ENCODE results near the gene IDH3A. TPM values are rescaled to one million over a fixed set of nuclear protein-coding genes. Genes with fewer than 3 reads are reported as not detected.
A peak's percentile ranks its signal among the peaks of the same experiment; 100 is the strongest.

The IDH3A gene
- total RNA-seq, 6 experiments from 2014 or later: 22.0 to 46.5 (median 34.6) TPM

DNA sequence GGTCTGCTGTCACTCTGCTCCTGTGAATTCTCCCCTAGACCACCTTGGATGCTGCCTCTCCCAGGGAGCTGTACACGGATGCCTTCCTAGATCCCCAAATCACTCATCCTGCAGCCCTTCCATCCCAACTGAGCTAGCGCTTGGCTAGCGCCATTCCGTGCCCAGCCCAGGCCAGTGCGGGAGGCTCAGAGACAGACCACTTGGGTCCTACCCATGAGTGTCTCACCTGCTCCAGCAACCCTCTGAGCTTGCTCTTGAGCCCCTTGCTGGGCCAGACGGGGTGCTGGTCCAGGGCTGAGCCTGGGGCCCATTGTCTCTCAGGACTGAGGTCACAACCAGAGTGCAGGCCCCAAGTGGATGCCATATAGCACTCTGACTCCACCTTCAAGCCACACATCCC is 39.1 kb upstream of the IDH3A start:
- Histone ChIP-seq H3K27ac (no peak overlapping the region), H3K4me1 (no peaks in the 10 kb centered on the region), H3K36me3 (no peaks in the 10 kb centered on the region), H3K4me3 (no peak overlapping the region), H3K27me3 (no peaks in the 10 kb centered on the region), H3K9me3 (no peaks in the 10 kb centered on the region)
- DNase-seq: peak in 2 of 3 donors; percentile 15 to 38
- no peak for ATAC-seq
- WGBS (ENCODE audit: insufficient coverage, low coverage, low lambda C conversion rate, missing lambda C conversion rate): no CpG with 5 or more reads among the region's 6 CpGs
- intact Hi-C loops (cut with DNase I): loop anchor here (5.0 kb wide), 3 partner anchors 82 to 127 kb away; no protein-coding TSS in a partner anchor
- TF ChIP-seq POLR2A (IDR thresholded peaks at IDR 0.05): no peak
- TF ChIP-seq, protein P1, sequence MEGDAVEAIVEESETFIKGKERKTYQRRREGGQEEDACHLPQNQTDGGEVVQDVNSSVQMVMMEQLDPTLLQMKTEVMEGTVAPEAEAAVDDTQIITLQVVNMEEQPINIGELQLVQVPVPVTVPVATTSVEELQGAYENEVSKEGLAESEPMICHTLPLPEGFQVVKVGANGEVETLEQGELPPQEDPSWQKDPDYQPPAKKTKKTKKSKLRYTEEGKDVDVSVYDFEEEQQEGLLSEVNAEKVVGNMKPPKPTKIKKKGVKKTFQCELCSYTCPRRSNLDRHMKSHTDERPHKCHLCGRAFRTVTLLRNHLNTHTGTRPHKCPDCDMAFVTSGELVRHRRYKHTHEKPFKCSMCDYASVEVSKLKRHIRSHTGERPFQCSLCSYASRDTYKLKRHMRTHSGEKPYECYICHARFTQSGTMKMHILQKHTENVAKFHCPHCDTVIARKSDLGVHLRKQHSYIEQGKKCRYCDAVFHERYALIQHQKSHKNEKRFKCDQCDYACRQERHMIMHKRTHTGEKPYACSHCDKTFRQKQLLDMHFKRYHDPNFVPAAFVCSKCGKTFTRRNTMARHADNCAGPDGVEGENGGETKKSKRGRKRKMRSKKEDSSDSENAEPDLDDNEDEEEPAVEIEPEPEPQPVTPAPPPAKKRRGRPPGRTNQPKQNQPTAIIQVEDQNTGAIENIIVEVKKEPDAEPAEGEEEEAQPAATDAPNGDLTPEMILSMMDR (IDR thresholded peaks at IDR 0.05): no peak

DNA sequence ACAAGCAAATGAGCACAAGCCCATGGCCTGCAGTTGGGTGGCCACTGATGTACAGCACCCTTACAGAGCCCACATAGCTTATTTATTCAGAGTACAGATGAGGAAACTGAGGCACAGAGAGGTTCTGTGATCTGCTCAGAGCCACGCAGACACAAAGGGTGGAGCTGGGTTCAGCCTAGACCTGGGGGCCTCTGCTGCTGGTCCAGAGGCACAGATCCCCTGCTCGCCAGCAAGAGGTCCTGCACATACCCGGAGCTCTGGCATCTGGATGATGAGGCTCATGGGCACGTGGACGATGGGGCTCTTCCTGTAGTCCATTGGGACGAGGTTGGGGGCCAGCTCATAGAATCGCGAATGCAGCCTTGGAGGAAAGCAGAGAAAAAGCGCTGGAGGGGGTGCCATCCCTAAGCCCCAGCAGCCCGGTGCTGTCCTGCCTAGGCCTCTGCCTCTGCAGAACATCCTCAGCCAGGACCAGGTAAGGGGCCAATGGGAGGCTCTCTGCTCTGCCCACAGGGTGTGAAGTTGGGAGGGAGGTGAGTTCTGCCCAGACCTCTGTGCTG is 38.2 kb upstream of the IDH3A start:
- no peak for ATAC-seq
- DNase-seq: peak in 2 of 3 donors; percentile 12 to 27
- WGBS (ENCODE audit: insufficient coverage, low coverage, low lambda C conversion rate, missing lambda C conversion rate): no CpG with 5 or more reads among the region's 10 CpGs

DNA sequence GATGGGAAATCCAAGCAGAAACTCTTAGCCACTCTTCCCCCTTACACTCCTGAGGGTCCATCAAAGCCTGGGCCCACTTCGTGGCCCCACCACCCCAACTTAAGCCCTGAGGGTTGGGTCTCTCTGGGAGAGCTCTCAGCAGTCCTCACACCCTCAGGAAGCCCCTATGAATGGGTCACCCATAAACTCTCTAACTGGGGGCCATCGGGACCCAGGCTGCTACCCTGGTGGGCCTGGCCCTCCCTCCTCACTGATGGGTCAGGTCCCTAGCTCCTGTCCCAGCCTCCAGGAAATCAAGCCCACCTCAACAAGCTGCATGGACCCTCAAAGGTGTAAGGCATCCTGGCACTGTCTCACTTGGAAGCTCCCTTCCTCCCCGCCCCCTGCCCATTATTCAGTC is 37.4 kb upstream of the IDH3A start:
- no peak overlapping the region for H3K4me3 ChIP-seq
- H3K27ac ChIP-seq: no peak overlapping the region
- H3K4me1 ChIP-seq: no peaks in the 10 kb centered on the region
- no peaks in the 10 kb centered on the region for H3K27me3 ChIP-seq
- H3K36me3 ChIP-seq: no peaks in the 10 kb centered on the region
- intact Hi-C loops (cut with DNase I): loop anchor here (5.0 kb wide), 3 partner anchors 81 to 126 kb away; no protein-coding TSS in a partner anchor
- ATAC-seq: no peak
- H3K9me3 ChIP-seq: no peaks in the 10 kb centered on the region
- peak in 1 of 3 donors; percentile 10 for DNase-seq
- WGBS (ENCODE audit: insufficient coverage, low coverage, low lambda C conversion rate, missing lambda C conversion rate): 80% methylated on average over 1 of the region's 3 CpGs
- TF ChIP-seq POLR2A (IDR thresholded peaks at IDR 0.05): no peak
- TF ChIP-seq, protein P1 (IDR thresholded peaks at IDR 0.05): no peak

More for the DNA sequence above, 38.2 kb upstream of the IDH3A start:
- H3K27me3 ChIP-seq: no peaks in the 10 kb centered on the region
- no peaks in the 10 kb centered on the region for H3K4me1 ChIP-seq
- no peak overlapping the region for H3K4me3 ChIP-seq
- no peaks in the 10 kb centered on the region for H3K9me3 ChIP-seq
- H3K36me3 ChIP-seq: no peaks in the 10 kb centered on the region
- intact Hi-C loops (cut with DNase I): loop anchor here (5.0 kb wide), 3 partner anchors 81 to 126 kb away; no protein-coding TSS in a partner anchor
- no peak overlapping the region for H3K27ac ChIP-seq
- no peak for TF ChIP-seq POLR2A (IDR thresholded peaks at IDR 0.05)
- TF ChIP-seq, protein P1 (IDR thresholded peaks at IDR 0.05): no peak

DNA sequence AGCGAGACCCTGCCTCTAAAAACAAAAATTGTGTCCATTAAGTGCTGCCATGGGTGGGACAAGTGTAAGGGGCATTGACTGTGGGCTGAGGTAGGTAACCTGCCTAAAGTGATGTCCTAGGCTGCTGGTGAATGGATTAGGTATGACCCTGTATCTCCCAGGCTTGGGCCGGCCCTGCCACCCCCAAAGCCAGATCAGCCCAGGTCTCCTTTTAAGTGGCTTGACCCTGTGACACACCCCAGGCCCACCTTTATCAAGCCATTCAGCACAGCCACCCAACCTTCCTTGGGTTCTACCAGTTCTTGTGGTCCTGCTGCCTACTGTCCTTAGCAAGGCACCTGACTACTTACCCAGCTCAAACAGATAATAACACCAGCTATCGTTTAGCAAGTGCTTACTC is 36.6 kb upstream of the IDH3A start:
- ATAC-seq (no peak), DNase-seq (peak in 1 of 3 donors; percentile 10)
- Histone ChIP-seq H3K27ac (no peak overlapping the region), H3K4me1 (no peaks in the 10 kb centered on the region), H3K4me3 (no peak overlapping the region), H3K9me3 (no peaks in the 10 kb centered on the region), H3K27me3 (no peaks in the 10 kb centered on the region), H3K36me3 (no peaks in the 10 kb centered on the region)
- intact Hi-C loops (cut with DNase I): loop anchor here (5.0 kb wide), 3 partner anchors 80 to 125 kb away; no protein-coding TSS in a partner anchor
- no peak for TF ChIP-seq POLR2A (IDR thresholded peaks at IDR 0.05)
- TF ChIP-seq, protein P1 (IDR thresholded peaks at IDR 0.05): no peak
- WGBS (ENCODE audit: insufficient coverage, low coverage, low lambda C conversion rate, missing lambda C conversion rate): 41% methylated on average over 2 of the region's 3 CpGs

Data from right lobe of liver (tissue), 6 donors.